Measurements from ENCODE around the gene CFAP299.

DNA sequence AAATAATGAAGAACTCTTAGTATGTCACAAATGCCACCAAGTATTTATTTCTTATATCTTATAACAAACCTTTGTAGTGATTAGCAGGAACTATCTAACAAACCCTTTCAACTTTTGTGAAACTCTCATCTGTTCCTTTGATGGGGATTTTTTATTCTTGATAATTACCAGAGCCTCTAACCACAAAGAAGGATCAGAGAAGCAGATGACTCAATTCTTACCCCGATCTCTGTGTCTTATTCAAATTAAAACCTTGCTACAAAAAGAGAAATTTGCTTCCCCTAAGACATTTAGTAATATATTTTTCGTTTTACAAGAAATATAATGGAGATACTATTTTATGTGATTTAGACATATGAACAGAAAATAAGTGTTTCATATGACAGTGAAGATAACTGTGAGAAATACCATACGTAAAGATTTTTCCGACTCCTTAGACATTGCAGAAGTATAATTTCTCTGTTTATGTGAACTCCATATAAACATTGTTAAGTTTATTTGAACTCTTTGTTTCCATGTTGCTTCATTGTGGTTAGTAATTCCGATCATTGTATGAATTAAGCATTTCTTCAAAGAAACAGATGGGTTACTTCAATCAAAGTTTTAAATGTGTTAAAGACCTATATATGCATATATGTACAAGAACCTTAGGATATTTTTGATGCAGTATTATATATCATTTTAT is 205.4 kb downstream of the CFAP299 start:
- TF ChIP-seq, protein P1, sequence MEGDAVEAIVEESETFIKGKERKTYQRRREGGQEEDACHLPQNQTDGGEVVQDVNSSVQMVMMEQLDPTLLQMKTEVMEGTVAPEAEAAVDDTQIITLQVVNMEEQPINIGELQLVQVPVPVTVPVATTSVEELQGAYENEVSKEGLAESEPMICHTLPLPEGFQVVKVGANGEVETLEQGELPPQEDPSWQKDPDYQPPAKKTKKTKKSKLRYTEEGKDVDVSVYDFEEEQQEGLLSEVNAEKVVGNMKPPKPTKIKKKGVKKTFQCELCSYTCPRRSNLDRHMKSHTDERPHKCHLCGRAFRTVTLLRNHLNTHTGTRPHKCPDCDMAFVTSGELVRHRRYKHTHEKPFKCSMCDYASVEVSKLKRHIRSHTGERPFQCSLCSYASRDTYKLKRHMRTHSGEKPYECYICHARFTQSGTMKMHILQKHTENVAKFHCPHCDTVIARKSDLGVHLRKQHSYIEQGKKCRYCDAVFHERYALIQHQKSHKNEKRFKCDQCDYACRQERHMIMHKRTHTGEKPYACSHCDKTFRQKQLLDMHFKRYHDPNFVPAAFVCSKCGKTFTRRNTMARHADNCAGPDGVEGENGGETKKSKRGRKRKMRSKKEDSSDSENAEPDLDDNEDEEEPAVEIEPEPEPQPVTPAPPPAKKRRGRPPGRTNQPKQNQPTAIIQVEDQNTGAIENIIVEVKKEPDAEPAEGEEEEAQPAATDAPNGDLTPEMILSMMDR (IDR thresholded peaks at IDR 0.05) = no peak
- no peak for TF ChIP-seq POLR2A (IDR thresholded peaks at IDR 0.05; ENCODE audit: low read depth)
- no peak for TF ChIP-seq EP300 (IDR thresholded peaks at IDR 0.05)

Measured in esophagus muscularis mucosa (tissue), 4 donors.